Spleen (tissue), 13 donors: ENCODE measurements around the gene SLC27A1. TPM values are rescaled to one million over a fixed set of nuclear protein-coding genes. Genes with fewer than 3 reads are reported as not detected.

Experiments used
- DNase-seq: peaks from one replicate; pipeline ENCODE4 v3.0.0-alpha.2; 2020
- H3K27ac ChIP-seq, 8 donors: fragments of 200-600 bp; sonication (generic) in 7 of 8; 1 replicate in 4 of 8; 2 replicates in 4 of 8; pipeline versions ENCODE4 v1.5.0 to v1.8.0; 2016 to 2021; ENCODE audit warnings: inconsistent platforms in 4 of 8, mild to moderate bottlenecking in 4 of 8, moderate library complexity in 1 of 8
- H3K27me3 ChIP-seq, 7 donors: fragments of 200-600 bp; sonication (generic) in 6 of 7; replicated peaks in 1 of 7; 1 replicate in 4 of 7; 2 replicates in 3 of 7; pipeline versions ENCODE4 v1.5.0 to v1.8.0; 2016 to 2021; ENCODE audit warnings: inconsistent platforms in 3 of 7, mild to moderate bottlenecking in 1 of 7
- H3K36me3 ChIP-seq, 6 donors: fragments of 200-600 bp; sonication (generic) in 5 of 6; 1 replicate in 4 of 6; 2 replicates in 2 of 6; pipeline versions ENCODE4 v1.5.0 to v1.8.0; 2016 to 2021; ENCODE audit warnings: inconsistent platforms in 2 of 6
- H3K4me1 ChIP-seq, 6 donors: fragments of 200-600 bp; sonication (generic) in 5 of 6; 1 replicate in 3 of 6; 2 replicates in 3 of 6; pipeline versions ENCODE4 v1.5.0 to v1.8.0; 2016 to 2021; ENCODE audit warnings: inconsistent platforms in 3 of 6
- H3K4me3 ChIP-seq, 8 donors: fragments of 200-600 bp; sonication (generic) in 7 of 8; 1 replicate in 4 of 8; 2 replicates in 4 of 8; pipeline versions ENCODE4 v1.5.0 to v1.8.0; 2016 to 2021; ENCODE audit warnings: inconsistent platforms in 4 of 8, mild to moderate bottlenecking in 4 of 8, moderate library complexity in 2 of 8
- H3K9me3 ChIP-seq, 8 donors: fragments of 200-600 bp; sonication (generic) in 7 of 8; 1 replicate in 4 of 8; 2 replicates in 4 of 8; pipeline versions ENCODE4 v1.5.0 to v1.8.0; 2016 to 2021; ENCODE audit warnings: inconsistent platforms in 4 of 8
- CTCF ChIP-seq, 11 experiments: fragments of 200-600 bp in 7 of 11; fragments of 450-650 bp in 4 of 11; sonication (generic) in 4 of 11; IDR thresholded peaks in 8 of 11; conservative IDR thresholded peaks in 3 of 11; 1 replicate in 7 of 11; 2 replicates in 4 of 11; pipeline versions ENCODE4 v1.4.0 to v1.8.0; 2016 to 2021; ENCODE audit warnings: antibody characterized with exemption in 11 of 11, inconsistent platforms in 4 of 11, mild to moderate bottlenecking in 1 of 11
- POLR2A ChIP-seq, 3 donors: fragments of 450-650 bp; IDR thresholded peaks; one replicate each; pipeline ENCODE4 v1.5.1; 2017; ENCODE audit warnings: antibody characterized with exemption in 3 of 3, mild to moderate bottlenecking in 1 of 3
- POLR2AphosphoS5 ChIP-seq, 3 donors: sonication (generic); formaldehyde crosslinking; IDR thresholded peaks; one replicate each; pipeline ENCODE4 v1.5.1; 2017; ENCODE audit warnings: antibody characterized with exemption in 3 of 3
- WGBS, 5 donors: extraction: QIAGEN DNeasy Blood & Tissue Kit in 3 of 5; methylation state at CpG; one replicate each; pipeline versions ENCODE4 v1.1.5 to v1.1.7; 2013 to 2018; 5-methylcytosine and 5-hydroxymethylcytosine counted together
- intact Hi-C: fragments of 100-400 bp; cut with DNase I; formaldehyde crosslinking; loops from one replicate; pipeline ENCODE4 v1.15.0; 2023; ENCODE audit warnings: low total_unique reads
- long read RNA-seq, 2 donors: transcript quantifications; one replicate each; lab custom pipeline, GENCODE V29; 2026
- polyA plus RNA-seq, 3 donors: library from polyadenylated mRNA; stranded (reverse); fragments of 200-250 nt; gene quantifications; one replicate each; pipeline ENCODE4 v1.2.1, GENCODE V29; 2013
- total RNA-seq, 7 donors: library from RNA; depleted of rRNA in 3 of 7; stranded (reverse); fragments of >200 nt in 3 of 7; fragmentation: NEBNext Ultra II Directional in 4 of 7; extraction: Animal tissue kit (Norgen Biotek cat#: 25700) in 4 of 7; gene quantifications; one replicate each; pipeline versions ENCODE4 v1.1.0 to v1.2.1, GENCODE V29; 2016 to 2021
- donor health status: healthy with polysubstance abuse.
- donor health status: DM: no; HTN: no; CAD: no; lungs with moderate emphysema.
- donor health status: DM: no; HTN: no; CAD: no.
- donor health status: Bipolar disorder and iron deficiency.
- donor health status: healthy.
- donor health status: DM: no; HTN: no; CAD: no.
- donor health status: DM: yes; HTN: yes; CAD: no.

Gene SLC27A1
- 10 to 100 TPM; 11.3 to 23.3 (median 18.6) TPM for total RNA-seq
- polyA plus RNA-seq = 10 to 100 TPM in 1 of 3 donors, 1 to 10 TPM in 2; 4.8 to 14.7 (median 9.3) TPM
- long read RNA-seq, donor 1 = 0 reads
- long read RNA-seq, donor 2 = 0 reads

- intact Hi-C loops = no loop called here
- Histone ChIP-seq H3K4me1 (peaks cover 11 to 70% (median 39%) of the 10 kb centered on the region in 6 donors), H3K36me3 (no peaks in the 10 kb centered on the region), H3K27ac (peak within 1 kb of the TSS; percentile 48 to 89 (median 84)), H3K27me3 (peaks cover 0 to under 1% (median 0%) of the 10 kb centered on the region in 7 donors), H3K9me3 (no peaks in the 10 kb centered on the region), H3K4me3 (peak within 1 kb of the TSS; percentile 58 to 89 (median 74))
- DNase-seq = peak; percentile 97
- WGBS, 5 donors = 0 to 1% (median 1%) methylated on average over 20 to 67 of the region's 67 CpGs
- peak; percentile 49 to 82 (median 68) for TF ChIP-seq POLR2AphosphoS5 (IDR thresholded peaks at IDR 0.05)
- no peak for TF ChIP-seq CTCF (IDR thresholded peaks at IDR 0.05 in 8 of 11, conservative IDR thresholded peaks at IDR 0.05 in 3 of 11)
- no peak for TF ChIP-seq POLR2A (IDR thresholded peaks at IDR 0.05)
Measured at GRCh38 chr19:17470068-17470841, at the start of gene SLC27A1. SLC27A1 (plus strand) TSS chr19:17470524; CDS start chr19:17470541, 17 bp downstream.

- Histone ChIP-seq H3K27ac (no peak overlapping the region), H3K9me3 (no peaks in the 10 kb centered on the region), H3K36me3 (peaks cover 0 to 25% (median 4%) of the 10 kb centered on the region in 6 donors), H3K4me3 (no peak overlapping the region), H3K27me3 (no peaks in the 10 kb centered on the region), H3K4me1 (peaks cover 0 to 34% (median 16%) of the 10 kb centered on the region in 6 donors)
- TF ChIP-seq POLR2A (IDR thresholded peaks at IDR 0.05) (no peak), CTCF (IDR thresholded peaks at IDR 0.05 in 8 of 11, conservative IDR thresholded peaks at IDR 0.05 in 3 of 11) (no peak), POLR2AphosphoS5 (IDR thresholded peaks at IDR 0.05) (no peak)
- 95 to 99% (median 97%) methylated on average over 4 of the region's 4 CpGs for WGBS, 5 donors
- intact Hi-C loops = no loop called here
- no peak for DNase-seq
Measured at GRCh38 chr19:17421942-17422341, 48.4 kb upstream of the SLC27A1 start.

- TF ChIP-seq CTCF (IDR thresholded peaks at IDR 0.05 in 8 of 11, conservative IDR thresholded peaks at IDR 0.05 in 3 of 11) (no peak), POLR2A (IDR thresholded peaks at IDR 0.05) (no peak), POLR2AphosphoS5 (IDR thresholded peaks at IDR 0.05) (peak in 1 of 3 donors; percentile 19)
- H3K27me3 ChIP-seq = no peaks in the 10 kb centered on the region
- intact Hi-C loops = no loop called here
- H3K4me3 ChIP-seq = no peak overlapping the region
- 91 to 97% (median 95%) methylated on average over 10 to 20 of the region's 20 CpGs for WGBS, 5 donors
- no peaks in the 10 kb centered on the region for H3K9me3 ChIP-seq
- DNase-seq = peak; percentile 76
- peaks cover 0 to 32% (median 16%) of the 10 kb centered on the region in 6 donors for H3K4me1 ChIP-seq
- H3K27ac ChIP-seq = no peak overlapping the region
- peaks cover 0 to 25% (median 4%) of the 10 kb centered on the region in 6 donors for H3K36me3 ChIP-seq
Measured at GRCh38 chr19:17423429-17424208, 46.7 kb upstream of the SLC27A1 start.
